Measurements from ENCODE around the gene BCS1L. TPM values are rescaled to one million over a fixed set of nuclear protein-coding genes. Genes with fewer than 3 reads are reported as not detected.

Gene BCS1L
- total and polyA plus RNA-seq, 2 of the 13 experiments (the other 11 are each of a cell fraction or from before 2014, with no cell fraction given): 48.9 to 76.0 TPM

GRCh38 chr2:218642786-218643185 is 16.7 kb upstream of the BCS1L start:
- DNase-seq (ENCODE audit: low spot score): no peak
- 86% methylated on average over 11 of the region's 17 CpGs for WGBS (ENCODE audit: low lambda C conversion rate)
- peak; percentile 12; the same call in 2 of the 3 replicates for ATAC-seq
- no peaks in the 10 kb centered on the region for H3K9me3 ChIP-seq (ENCODE audit: low read length)
- FAIRE-seq: no peak
- BruUV-seq (replicated peaks): no TSS peak
- no peak overlapping the region for H3K9ac ChIP-seq (ENCODE audit: insufficient read depth, low read depth, low read length)
- H3K4me2 ChIP-seq (ENCODE audit: low read depth, low read length): no peak overlapping the region
- H4K20me1 ChIP-seq (ENCODE audit: insufficient read depth, low read length): no peaks in the 10 kb centered on the region
- intact Hi-C loops (cut with micrococcal nuclease; ENCODE audit: unreplicated experiment) (no loop called here), in situ Hi-C loops (cut with HindIII; ENCODE audit: extremely low pct_ligation_motif_present, low pct_unique_long_range_greater_than_20kb) (no loop called here)
- no peak overlapping the region for H3K4me3 ChIP-seq (replicated peaks in 1 of 3; ENCODE audit: insufficient read depth in 1 of 3, low read depth in 2 of 3, low read length in 3 of 3)
- H3K27me3 ChIP-seq (ENCODE audit: control insufficient read depth in 1 of 2, insufficient read depth in 2 of 2, low read length in 2 of 2): no peaks in the 10 kb centered on the region
- no peak overlapping the region for H3K27ac ChIP-seq (ENCODE audit: extremely low read length, insufficient read depth, low read length)
- peaks cover 48 to 74% of the 10 kb centered on the region in 2 experiments for H3K36me3 ChIP-seq (replicated peaks in 1 of 2; ENCODE audit: control insufficient read depth in 1 of 2, insufficient read depth in 2 of 2, low read length in 2 of 2)
- ChIA-PET POLR2A (interaction anchor here (1.0 kb wide), 1 partner anchor 17 kb away, joined by 3 read pairs; the partner anchor contains the start of genes BCS1L and ZNF142), CTCF (ENCODE audit: low intra/inter-chr PET ratio, low total read pairs) (no interaction called here)
- H3K79me2 ChIP-seq (ENCODE audit: insufficient read depth, low read length): no peaks in the 10 kb centered on the region
- peaks cover 11% of the 10 kb centered on the region; the same call in 1 of the 2 replicates for H3K4me1 ChIP-seq (ENCODE audit: insufficient read depth, low read length)
- H2AFZ ChIP-seq (ENCODE audit: low read length): no peak overlapping the region
- TF ChIP-seq MAZ (IDR thresholded peaks at IDR 0.05; ENCODE audit: borderline replicate concordance, low read depth, low read length) (no peak), MAZ (CRISPR knock-in tag; IDR thresholded peaks at IDR 0.05; ENCODE audit: low read depth) (no peak), NR1H2 (CRISPR knock-in tag; IDR thresholded peaks at IDR 0.05; ENCODE audit: borderline replicate concordance, low read depth) (no peak), MED8 (CRISPR knock-in tag; IDR thresholded peaks at IDR 0.05; ENCODE audit: insufficient replicate concordance) (peak; percentile 16), JARID2 (CRISPR knock-in tag; IDR thresholded peaks at IDR 0.05; ENCODE audit: insufficient replicate concordance) (no peak), MIXL1 (CRISPR knock-in tag; IDR thresholded peaks at IDR 0.05) (no peak), RORA (CRISPR knock-in tag; IDR thresholded peaks at IDR 0.05) (no peak), ZNF343 (CRISPR knock-in tag; IDR thresholded peaks at IDR 0.05) (no peak), ZNF574 (CRISPR knock-in tag; IDR thresholded peaks at IDR 0.05) (no peak), AGO2 (optimal IDR thresholded peaks at IDR 0.05; ENCODE audit: low read depth, low read length) (peak; percentile 20), CREM (IDR thresholded peaks at IDR 0.05) (no peak), CREM (CRISPR knock-in tag; IDR thresholded peaks at IDR 0.05) (no peak), PHF21A (CRISPR knock-in tag; IDR thresholded peaks at IDR 0.05) (no peak), NAIF1 (CRISPR knock-in tag; IDR thresholded peaks at IDR 0.05; ENCODE audit: borderline replicate concordance) (no peak), SATB2 (CRISPR knock-in tag; IDR thresholded peaks at IDR 0.05) (no peak), ZNF205 (CRISPR knock-in tag; IDR thresholded peaks at IDR 0.05) (no peak), FOSL2 (CRISPR knock-in tag; IDR thresholded peaks at IDR 0.05) (no peak), ZNF484 (CRISPR knock-in tag; IDR thresholded peaks at IDR 0.05; ENCODE audit: borderline replicate concordance, low read depth) (no peak), ZNF615 (CRISPR knock-in tag; IDR thresholded peaks at IDR 0.05; ENCODE audit: borderline replicate concordance) (no peak), GTF2F1 (IDR thresholded peaks at IDR 0.05; ENCODE audit: low read length) (no peak)
- TF ChIP-seq, protein P1, sequence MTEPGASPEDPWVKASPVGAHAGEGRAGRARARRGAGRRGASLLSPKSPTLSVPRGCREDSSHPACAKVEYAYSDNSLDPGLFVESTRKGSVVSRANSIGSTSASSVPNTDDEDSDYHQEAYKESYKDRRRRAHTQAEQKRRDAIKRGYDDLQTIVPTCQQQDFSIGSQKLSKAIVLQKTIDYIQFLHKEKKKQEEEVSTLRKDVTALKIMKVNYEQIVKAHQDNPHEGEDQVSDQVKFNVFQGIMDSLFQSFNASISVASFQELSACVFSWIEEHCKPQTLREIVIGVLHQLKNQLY (CRISPR knock-in tag; IDR thresholded peaks at IDR 0.05): no peak

Measured in HepG2 (cell line).